IMR-90 (cell line): ENCODE measurements around the gene FNDC1. TPM values are rescaled to one million over a fixed set of nuclear protein-coding genes. Genes with fewer than 3 reads are reported as not detected.

Experiments
- ATAC-seq: fragments of 200-7000 bp; cut with Tn5 transposase; 2 replicates; pipeline ENCODE4 v1.9.1; 2020; ENCODE audit warnings: low read depth, mild to moderate bottlenecking, moderate library complexity
- BruUV-seq: library from RNA; stranded (reverse); fragments of 400-500 nt; replicated peaks from 2 replicates; lab custom pipeline; 2021; lab: Mats Ljungman, UMichigan
- CTCF ChIA-PET: fragments of 300-600 bp; formaldehyde crosslinking; extraction: SDS; loops from one replicate; lab custom pipeline; 2021; ENCODE audit warnings: antibody characterized with exemption; lab: Yijun Ruan, JAX
- POLR2A ChIA-PET: fragments of 300-600 bp; sonication (Branson Sonifier 250); formaldehyde crosslinking; loops from one replicate; lab custom pipeline; 2022; ENCODE audit warnings: antibody characterized with exemption; ENCODE audit not compliant: unreplicated experiment; lab: Charles Lee
- DNase-seq: peaks from one replicate; pipeline ENCODE4 v3.0.0; 2013
- H2AFZ ChIP-seq: replicated peaks from 2 replicates; pipeline ENCODE3; 2013; ENCODE audit warnings: low read length, mild to moderate bottlenecking; ENCODE audit not compliant: poor library complexity
- H2AK5ac ChIP-seq: 2 replicates; pipeline ENCODE4 v1.6.1; 2013; ENCODE audit warnings: low read depth, low read length, inconsistent platforms
- H2AK9ac ChIP-seq: replicated peaks from 2 replicates; pipeline ENCODE3; 2013; ENCODE audit warnings: mild to moderate bottlenecking, low read depth, low read length, moderate library complexity; ENCODE audit not compliant: poor library complexity
- H2BK120ac ChIP-seq: 2 replicates; pipeline ENCODE4 v1.6.1; 2013; ENCODE audit warnings: low read depth, low read length, inconsistent platforms
- H2BK15ac ChIP-seq: 3 replicates; pipeline ENCODE4 v1.6.1; 2013; ENCODE audit warnings: low read depth, low read length, inconsistent platforms
- H2BK20ac ChIP-seq: 2 replicates; pipeline ENCODE4 v1.6.1; 2013; ENCODE audit warnings: low read depth, mild to moderate bottlenecking, inconsistent platforms, low read length, moderate library complexity
- H2BK5ac ChIP-seq: 2 replicates; pipeline ENCODE4 v1.6.1; 2013; ENCODE audit warnings: mild to moderate bottlenecking, low read depth, low read length, inconsistent platforms; ENCODE audit not compliant: poor library complexity, severe bottlenecking
- H3K14ac ChIP-seq: replicated peaks from 2 replicates; pipeline ENCODE4 v1.6.1; 2013; ENCODE audit warnings: low read depth, low read length, inconsistent platforms
- H3K18ac ChIP-seq: 2 replicates; pipeline ENCODE4 v1.6.1; 2013; ENCODE audit warnings: low read depth, low read length, control low read depth
- H3K23ac ChIP-seq: 2 replicates; pipeline ENCODE4 v1.6.1; 2013; ENCODE audit warnings: low read depth, low read length, inconsistent platforms
- H3K27ac ChIP-seq: 2 replicates; pipeline ENCODE4 v1.5.1; 2013; ENCODE audit warnings: mild to moderate bottlenecking, control low read depth, low read length; ENCODE audit not compliant: insufficient read depth
- H3K27me3 ChIP-seq: 2 replicates; pipeline ENCODE4 v1.6.1; 2013; ENCODE audit warnings: low read length; ENCODE audit not compliant: control insufficient read depth, insufficient read depth
- H3K36me3 ChIP-seq: 2 replicates; pipeline ENCODE4 v1.6.1; 2013; ENCODE audit warnings: low read length, mixed read lengths; ENCODE audit not compliant: control insufficient read depth, insufficient read depth
- H3K4ac ChIP-seq: 2 replicates; pipeline ENCODE4 v1.6.1; 2013; ENCODE audit warnings: low read depth, low read length, inconsistent platforms
- H3K4me1 ChIP-seq: 2 replicates; pipeline ENCODE4 v1.6.1; 2013; ENCODE audit warnings: low read length, mixed read lengths; ENCODE audit not compliant: control insufficient read depth, insufficient read depth
- H3K4me2 ChIP-seq: 2 replicates; pipeline ENCODE4 v1.6.1; 2013; ENCODE audit warnings: low read depth, mild to moderate bottlenecking, control low read depth, low read length, moderate library complexity
- H3K4me3 ChIP-seq: 2 replicates; pipeline ENCODE4 v1.5.1; 2013; ENCODE audit warnings: low read depth, mild to moderate bottlenecking, control low read depth, low read length, moderate library complexity; ENCODE audit not compliant: insufficient read depth
- H3K56ac ChIP-seq: 2 replicates; pipeline ENCODE4 v1.6.1; 2013; ENCODE audit warnings: low read length, inconsistent platforms; ENCODE audit not compliant: insufficient read depth; ENCODE audit errors: extremely low read depth
- H3K79me1 ChIP-seq, 2 experiments: 2 replicates each; pipeline ENCODE4 v1.6.1; 2013; ENCODE audit warnings: low read length in 2 of 2, inconsistent platforms in 1 of 2, low read depth in 1 of 2
- H3K9ac ChIP-seq: 2 replicates; pipeline ENCODE4 v1.6.1; 2013; ENCODE audit warnings: low read depth, low read length, control low read depth
- H3K9me1 ChIP-seq: 2 replicates; pipeline ENCODE4 v1.6.1; 2013; ENCODE audit warnings: low read length, inconsistent platforms; ENCODE audit not compliant: insufficient read depth
- H3K9me3 ChIP-seq: 2 replicates; pipeline ENCODE4 v1.6.1; 2013; ENCODE audit warnings: low read length; ENCODE audit not compliant: control insufficient read depth, insufficient read depth
- H4K20me1 ChIP-seq: 2 replicates; pipeline ENCODE4 v1.6.1; 2013; ENCODE audit warnings: low read length, inconsistent platforms; ENCODE audit not compliant: insufficient read depth
- H4K5ac ChIP-seq: 2 replicates; pipeline ENCODE4 v1.6.1; 2013; ENCODE audit warnings: mild to moderate bottlenecking, low read depth, low read length, control low read depth
- H4K8ac ChIP-seq, 2 experiments: 2 replicates each; pipeline ENCODE4 v1.6.1; 2013; ENCODE audit warnings: low read depth in 2 of 2, low read length in 2 of 2, control low read depth in 1 of 2, inconsistent platforms in 1 of 2
- H4K91ac ChIP-seq: 2 replicates; pipeline ENCODE4 v1.6.1; 2013; ENCODE audit warnings: low read depth, low read length, inconsistent platforms; ENCODE audit not compliant: insufficient read depth
- BHLHE40 ChIP-seq: fragments of 150-350 bp; IDR thresholded peaks from 2 replicates; pipeline ENCODE4 v1.6.1; 2016; ENCODE audit warnings: mild to moderate bottlenecking, low read depth, low read length
- CEBPB ChIP-seq: IDR thresholded peaks from 2 replicates; pipeline ENCODE4 v1.6.1; 2012; ENCODE audit warnings: low read depth, low read length, improper control_type of control experiment
- CHD1 ChIP-seq: IDR thresholded peaks from 2 replicates; pipeline ENCODE4 v1.6.1; 2012; ENCODE audit warnings: low read depth, low read length, improper control_type of control experiment
- CTCF ChIP-seq: conservative IDR thresholded peaks from 2 replicates; pipeline ENCODE4 v1.5.1; 2012; ENCODE audit warnings: mild to moderate bottlenecking, low read depth, low read length, improper control_type of control experiment
- MXI1 ChIP-seq: IDR thresholded peaks from 2 replicates; pipeline ENCODE4 v1.6.1; 2012; ENCODE audit warnings: low read depth, mild to moderate bottlenecking, low read length, moderate library complexity, borderline replicate concordance
- RAD21 ChIP-seq: IDR thresholded peaks from 2 replicates; pipeline ENCODE4 v1.6.1; 2012; ENCODE audit warnings: low read length, improper control_type of control experiment
- RCOR1 ChIP-seq: IDR thresholded peaks from 2 replicates; pipeline ENCODE4 v1.6.1; 2012; ENCODE audit warnings: mild to moderate bottlenecking, low read length, improper control_type of control experiment; ENCODE audit not compliant: insufficient replicate concordance
- RFX5 ChIP-seq: IDR thresholded peaks from 2 replicates; pipeline ENCODE4 v1.8.0; 2012; ENCODE audit warnings: low read depth, mild to moderate bottlenecking, low read length, moderate library complexity
- SMC3 ChIP-seq: fragments of 150-350 bp; IDR thresholded peaks from 2 replicates; pipeline ENCODE4 v1.6.1; 2016; ENCODE audit warnings: low read depth, mild to moderate bottlenecking, antibody characterized with exemption, low read length, moderate library complexity
- dilution Hi-C: fragments of 300-500 bp; cut with HindIII; formaldehyde crosslinking; loops from one replicate; pipeline ENCODE4 v1.14.3; 2018; ENCODE audit warnings: low sequenced_read_pairs; ENCODE audit not compliant: unreplicated experiment
- in situ Hi-C: fragments of 300-500 bp; cut with MboI; formaldehyde crosslinking; loops from 3 replicates; pipeline ENCODE4 v1.14.3; 2019; ENCODE audit warnings: low sequenced_read_pairs, inconsistent platforms, mixed read lengths
- intact Hi-C: fragments of 100-400 bp; cut with micrococcal nuclease; formaldehyde crosslinking; loops from 2 replicates; pipeline ENCODE4 v1.10.0; 2022
- polyA plus RNA-seq, 3 experiments: library from polyadenylated mRNA; depleted of rRNA; stranded (reverse); fragments of >200 nt; gene quantifications; 2 replicates each; pipeline ENCODE4 v1.2.3, GENCODE V29; 2012; ENCODE audit warnings: low replicate concordance in 1 of 3
- total RNA-seq: library from RNA; depleted of rRNA; stranded (reverse); fragments of >200 nt; gene quantifications from 2 replicates; pipeline ENCODE4 v1.2.3, GENCODE V29; 2012
- TF ChIP-seq, protein P1 (sequence below): fragments of 150-350 bp; IDR thresholded peaks from 2 replicates; pipeline ENCODE4 v1.6.1; 2017; ENCODE audit warnings: mild to moderate bottlenecking, antibody characterized with exemption, low read length, low read depth
- TF ChIP-seq, protein P2 (sequence below): fragments of 150-350 bp; IDR thresholded peaks from 2 replicates; pipeline ENCODE4 v1.6.1; 2016; ENCODE audit warnings: low read depth, mild to moderate bottlenecking, low read length, moderate library complexity, borderline replicate concordance

Gene FNDC1
- total and polyA plus RNA-seq, 2 of the 4 experiments (the other 2 are of a cell fraction) = 0.03 TPM; not detected in 1

DNA sequence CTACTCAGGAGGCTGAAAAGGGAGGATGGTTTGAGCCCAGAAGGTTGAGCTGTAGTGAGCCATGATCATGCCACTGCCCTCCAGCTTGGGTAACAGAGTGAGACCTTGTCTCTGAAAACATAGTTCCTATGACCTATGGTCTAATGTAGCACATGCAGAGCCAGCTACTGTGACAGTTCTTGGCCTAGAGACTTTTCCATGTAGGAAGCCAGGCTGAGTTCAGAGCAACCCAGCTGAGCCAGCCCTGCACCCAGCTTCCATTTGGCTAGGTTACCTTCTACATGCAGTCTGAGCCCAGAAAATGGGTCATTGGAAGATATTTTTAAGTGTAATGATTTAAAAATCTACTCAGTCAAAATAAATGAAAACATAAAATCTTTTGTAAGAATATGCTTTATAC, 92.8 kb downstream of the FNDC1 start:
- H2BK15ac ChIP-seq = no peak overlapping the region
- ATAC-seq = no peak
- no peak for DNase-seq
- H4K8ac ChIP-seq = no peak overlapping the region
- no peaks in the 10 kb centered on the region for H3K9me3 ChIP-seq
- H3K27ac ChIP-seq = no peak overlapping the region
- H2AK9ac ChIP-seq = no peak overlapping the region
- H3K79me1 ChIP-seq = no peaks in the 10 kb centered on the region
- intact Hi-C loops = no loop called here
- H3K9me1 ChIP-seq = no peaks in the 10 kb centered on the region
- no peak overlapping the region for H3K14ac ChIP-seq
- TF ChIP-seq CEBPB (no peak), CTCF (no peak), RCOR1 (no peak), BHLHE40 (no peak), CHD1 (no peak), SMC3 (no peak), RAD21 (no peak), RFX5 (no peak), MXI1 (no peak)
- TF ChIP-seq, protein P1, sequence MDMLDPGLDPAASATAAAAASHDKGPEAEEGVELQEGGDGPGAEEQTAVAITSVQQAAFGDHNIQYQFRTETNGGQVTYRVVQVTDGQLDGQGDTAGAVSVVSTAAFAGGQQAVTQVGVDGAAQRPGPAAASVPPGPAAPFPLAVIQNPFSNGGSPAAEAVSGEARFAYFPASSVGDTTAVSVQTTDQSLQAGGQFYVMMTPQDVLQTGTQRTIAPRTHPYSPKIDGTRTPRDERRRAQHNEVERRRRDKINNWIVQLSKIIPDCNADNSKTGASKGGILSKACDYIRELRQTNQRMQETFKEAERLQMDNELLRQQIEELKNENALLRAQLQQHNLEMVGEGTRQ = no peak
- TF ChIP-seq, protein P2, sequence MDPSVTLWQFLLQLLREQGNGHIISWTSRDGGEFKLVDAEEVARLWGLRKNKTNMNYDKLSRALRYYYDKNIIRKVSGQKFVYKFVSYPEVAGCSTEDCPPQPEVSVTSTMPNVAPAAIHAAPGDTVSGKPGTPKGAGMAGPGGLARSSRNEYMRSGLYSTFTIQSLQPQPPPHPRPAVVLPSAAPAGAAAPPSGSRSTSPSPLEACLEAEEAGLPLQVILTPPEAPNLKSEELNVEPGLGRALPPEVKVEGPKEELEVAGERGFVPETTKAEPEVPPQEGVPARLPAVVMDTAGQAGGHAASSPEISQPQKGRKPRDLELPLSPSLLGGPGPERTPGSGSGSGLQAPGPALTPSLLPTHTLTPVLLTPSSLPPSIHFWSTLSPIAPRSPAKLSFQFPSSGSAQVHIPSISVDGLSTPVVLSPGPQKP = no peak
- no peak overlapping the region for H2BK20ac ChIP-seq
- no peaks in the 10 kb centered on the region for H3K4me1 ChIP-seq
- no peak overlapping the region for H3K23ac ChIP-seq
- no peak overlapping the region for H3K18ac ChIP-seq
- no peak overlapping the region for H3K4me3 ChIP-seq
- no peak overlapping the region for H3K4me2 ChIP-seq
- no peak overlapping the region for H3K56ac ChIP-seq
- no peak overlapping the region for H3K4ac ChIP-seq
- in situ Hi-C loops = no loop called here
- H2BK5ac ChIP-seq = no peak overlapping the region
- no peaks in the 10 kb centered on the region for H3K36me3 ChIP-seq
- dilution Hi-C loops = no loop called here
- no peak overlapping the region for H4K91ac ChIP-seq
- H4K20me1 ChIP-seq = no peaks in the 10 kb centered on the region
- CTCF ChIA-PET = interaction anchor here (1.9 kb wide), 1 partner anchor 9 kb away, joined by 5 read pairs; no protein-coding TSS in a partner anchor
- no peak overlapping the region for H3K9ac ChIP-seq
- BruUV-seq = no TSS peak
- POLR2A ChIA-PET = no interaction called here
- no peaks in the 10 kb centered on the region for H3K27me3 ChIP-seq
- H2BK120ac ChIP-seq = no peak overlapping the region
- H4K5ac ChIP-seq = no peak overlapping the region
- no peak overlapping the region for H2AFZ ChIP-seq
- no peak overlapping the region for H2AK5ac ChIP-seq
